GM20000 (cell line): ENCODE data around the gene NPM3.

ENCODE experiments used
- DNase-seq: peaks from one replicate; pipeline ENCODE4 v3.0.0; 2012; ENCODE audit warnings: low spot score
- TF ChIP-seq, protein P1 (sequence below): IDR thresholded peaks from 2 replicates; pipeline ENCODE4 v1.5.1; 2012; ENCODE audit warnings: mild to moderate bottlenecking, control low read depth; ENCODE audit errors: extremely low read depth, missing control alignments

NPM3 gene

DNA sequence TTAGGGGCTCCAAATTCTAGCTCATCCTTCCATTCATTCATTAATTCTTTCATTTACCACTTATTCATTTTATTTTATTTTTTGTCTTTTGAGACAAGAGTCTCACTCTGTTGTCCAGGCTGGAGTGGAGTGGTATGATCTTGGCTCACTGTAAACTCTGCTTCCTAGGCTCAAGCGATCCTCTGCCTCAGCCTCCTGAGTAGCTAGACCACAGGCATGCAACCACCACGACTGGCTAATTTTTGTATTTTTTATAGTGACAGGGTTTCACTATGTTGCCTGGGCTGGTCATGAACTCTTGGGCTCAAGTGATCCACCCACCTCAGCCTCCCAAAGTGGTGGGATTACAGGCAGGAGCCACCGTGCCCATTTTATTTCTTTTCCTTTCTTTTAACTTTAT is 39.0 kb downstream of the NPM3 start:
- DNase-seq: no peak

DNA sequence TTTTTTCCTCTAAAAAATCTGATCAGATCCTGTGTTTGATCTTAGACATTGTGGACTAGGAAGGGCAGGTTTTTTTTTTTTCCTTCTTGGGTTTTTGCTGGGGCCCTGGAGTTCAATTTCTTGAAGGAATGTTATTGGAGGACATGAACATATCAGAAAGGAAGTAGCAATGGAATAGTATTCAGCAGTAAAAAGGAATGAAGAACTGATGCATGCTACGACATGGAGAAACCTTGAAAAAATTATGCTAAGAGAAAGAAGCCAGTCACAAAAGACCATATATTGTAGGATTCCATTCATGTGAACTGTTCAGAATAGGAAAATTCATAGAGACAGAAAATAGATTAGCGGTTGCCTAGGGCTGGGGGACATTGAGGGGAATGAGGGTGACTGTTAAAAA is 41.3 kb downstream of the NPM3 start:
- DNase-seq: no peak
- TF ChIP-seq, protein P1, sequence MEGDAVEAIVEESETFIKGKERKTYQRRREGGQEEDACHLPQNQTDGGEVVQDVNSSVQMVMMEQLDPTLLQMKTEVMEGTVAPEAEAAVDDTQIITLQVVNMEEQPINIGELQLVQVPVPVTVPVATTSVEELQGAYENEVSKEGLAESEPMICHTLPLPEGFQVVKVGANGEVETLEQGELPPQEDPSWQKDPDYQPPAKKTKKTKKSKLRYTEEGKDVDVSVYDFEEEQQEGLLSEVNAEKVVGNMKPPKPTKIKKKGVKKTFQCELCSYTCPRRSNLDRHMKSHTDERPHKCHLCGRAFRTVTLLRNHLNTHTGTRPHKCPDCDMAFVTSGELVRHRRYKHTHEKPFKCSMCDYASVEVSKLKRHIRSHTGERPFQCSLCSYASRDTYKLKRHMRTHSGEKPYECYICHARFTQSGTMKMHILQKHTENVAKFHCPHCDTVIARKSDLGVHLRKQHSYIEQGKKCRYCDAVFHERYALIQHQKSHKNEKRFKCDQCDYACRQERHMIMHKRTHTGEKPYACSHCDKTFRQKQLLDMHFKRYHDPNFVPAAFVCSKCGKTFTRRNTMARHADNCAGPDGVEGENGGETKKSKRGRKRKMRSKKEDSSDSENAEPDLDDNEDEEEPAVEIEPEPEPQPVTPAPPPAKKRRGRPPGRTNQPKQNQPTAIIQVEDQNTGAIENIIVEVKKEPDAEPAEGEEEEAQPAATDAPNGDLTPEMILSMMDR: no peak

More for the DNA sequence above, 39.0 kb downstream of the NPM3 start:
- TF ChIP-seq, protein P1: no peak

DNA sequence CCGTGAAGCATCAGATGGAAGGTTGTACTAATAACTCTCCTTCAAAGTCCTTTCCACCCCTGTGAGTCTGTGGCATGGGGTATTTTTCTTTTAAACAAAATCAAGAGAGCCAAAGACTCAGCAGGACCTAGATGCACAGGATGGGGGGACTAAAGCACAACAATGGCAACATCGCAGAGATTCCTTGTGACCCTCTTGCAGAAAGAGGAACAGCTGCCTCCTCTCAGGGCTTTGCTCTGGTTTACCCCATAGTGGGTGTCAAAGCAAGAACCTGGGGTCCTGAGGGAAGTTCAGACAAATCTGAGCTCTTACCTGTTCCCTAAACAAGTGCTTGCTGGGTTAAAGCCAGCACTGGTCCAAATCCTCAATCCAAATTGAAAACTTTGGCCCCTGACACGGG is 46.6 kb downstream of the NPM3 start:
- TF ChIP-seq, protein P1: no peak
- DNase-seq: no peak

DNA sequence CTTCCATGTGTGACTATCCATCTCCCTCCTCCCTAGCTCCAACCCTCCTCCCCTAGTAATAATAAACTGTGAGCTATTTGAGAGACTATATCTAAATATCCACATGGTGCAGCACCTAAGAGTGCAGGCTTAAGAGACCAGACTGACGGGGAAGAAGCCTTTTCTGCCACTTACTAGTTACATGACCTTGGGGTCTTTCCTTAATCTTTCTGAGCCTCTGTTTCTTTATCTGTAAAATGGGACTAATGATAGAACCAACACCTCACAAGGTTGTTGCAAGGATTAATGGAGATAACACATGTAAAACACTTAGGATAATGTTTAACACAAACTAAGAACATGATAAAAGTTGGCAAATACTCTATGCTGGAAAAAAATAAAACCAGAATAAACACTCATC is 51.1 kb downstream of the NPM3 start:
- TF ChIP-seq, protein P1: no peak
- no peak for DNase-seq
